GM12873 (cell line): ENCODE data around the gene LBH.

ENCODE experiments used
- CTCF ChIP-seq: IDR thresholded peaks from 2 replicates; pipeline ENCODE4 v1.5.1; 2012; ENCODE audit warnings: low read depth, mild to moderate bottlenecking, moderate library complexity, low read length, control low read depth; ENCODE audit not compliant: insufficient read depth; ENCODE audit errors: missing control alignments

Gene LBH

GRCh38 chr2:30235859-30236535 lies 4.7 kb downstream of the LBH start:
- TF ChIP-seq CTCF = no peak

GRCh38 chr2:30236591-30237238 lies 5.4 kb downstream of the LBH start:
- TF ChIP-seq CTCF = no peak

GRCh38 chr2:30237239-30237965 lies 6.1 kb downstream of the LBH start:
- TF ChIP-seq CTCF = no peak

DNA sequence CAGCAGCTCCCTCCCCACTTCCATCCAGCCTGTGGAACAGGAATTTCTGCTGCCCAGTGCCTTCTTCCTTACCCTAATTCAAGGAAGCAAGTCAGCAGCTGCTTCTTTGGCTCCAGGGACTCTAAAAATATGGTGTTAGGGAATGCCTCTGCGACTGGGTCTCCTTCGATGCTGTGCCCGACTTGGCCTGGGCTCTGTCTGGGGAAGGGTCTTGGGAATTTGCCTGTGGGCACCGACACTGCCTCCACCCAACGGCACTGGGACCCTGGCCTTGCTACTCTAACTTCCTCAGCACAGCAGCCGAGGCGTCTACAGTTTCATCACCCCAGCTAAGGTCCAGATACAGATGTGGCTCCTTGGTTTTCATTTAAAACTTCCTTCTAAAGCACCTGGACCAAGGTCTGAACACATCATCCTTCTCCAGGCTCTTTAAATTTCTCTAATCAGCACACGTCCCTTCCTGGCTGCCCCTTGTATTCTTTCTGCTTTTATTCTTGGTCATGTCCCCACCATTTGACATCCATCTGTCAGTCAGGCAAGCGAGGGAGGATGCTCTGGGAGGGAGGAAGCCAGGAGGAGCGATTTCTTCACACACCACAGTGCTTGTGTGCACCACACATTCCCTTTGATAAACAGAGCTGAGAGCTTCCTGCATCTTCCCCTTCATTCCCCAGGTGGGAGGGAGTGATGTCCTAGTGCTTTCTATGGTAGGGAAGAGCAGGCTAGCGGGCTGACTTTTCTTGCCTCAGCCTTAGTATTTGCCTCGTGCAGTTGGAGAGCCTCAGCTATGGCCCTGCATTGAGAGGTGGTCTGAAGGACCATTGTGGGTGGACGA lies 6.8 kb downstream of the LBH start:
- TF ChIP-seq CTCF = no peak

- TF ChIP-seq CTCF = peak; percentile 89
These were observed 8.1 kb downstream of the LBH start for GRCh38 chr2:30239308-30239985.

DNA sequence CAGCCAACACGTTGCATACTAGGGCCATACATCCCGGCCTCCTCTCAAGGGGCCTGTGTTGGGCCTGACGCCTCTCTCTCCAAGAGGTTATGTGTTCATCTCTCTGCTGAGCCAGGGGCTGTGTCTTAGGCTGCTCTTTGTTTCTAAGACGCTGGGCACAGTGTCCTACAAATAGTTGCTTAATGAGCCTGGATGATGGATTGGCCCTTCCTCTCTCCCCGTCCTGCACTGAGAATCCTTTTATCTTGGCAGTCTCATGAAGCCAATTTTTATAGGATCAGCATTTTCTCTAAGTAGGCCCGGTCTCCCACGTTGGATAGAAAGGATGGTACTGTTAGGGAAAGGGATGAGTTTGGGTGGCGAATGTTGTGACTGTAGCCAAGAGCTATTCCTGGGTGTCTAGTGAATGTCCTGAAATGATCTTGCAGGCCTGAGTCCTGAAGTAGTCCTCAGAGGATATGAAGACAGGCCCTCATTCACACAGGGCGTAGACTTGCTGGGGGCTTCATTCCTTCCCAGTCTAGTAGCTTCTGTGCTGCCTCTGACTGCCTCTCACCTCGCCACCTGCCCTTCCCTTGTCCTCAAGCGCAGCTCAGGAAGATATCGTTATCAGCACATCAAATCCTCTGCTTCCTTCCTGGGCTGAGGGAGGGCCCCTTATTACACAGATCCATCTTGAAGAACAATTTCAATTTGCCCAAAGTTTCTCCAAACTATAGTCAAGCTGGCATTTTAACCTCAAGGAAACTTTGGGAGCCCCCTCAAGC lies 8.8 kb downstream of the LBH start:
- TF ChIP-seq CTCF = no peak
